CD4-positive, alpha-beta T cell treated with Interleukin-10 for 1 hour (primary cell): Measurements from ENCODE around the gene KCTD13.
"Not testable (repeated sequence)": the region's sequence is repeated elsewhere in the genome, so short reads cannot be mapped to it uniquely, and the experiment has no call there.

Experiments used
- DNase-seq: peaks from one replicate; pipeline ENCODE4 v3.0.0-alpha.2; 2020

Gene KCTD13

DNA sequence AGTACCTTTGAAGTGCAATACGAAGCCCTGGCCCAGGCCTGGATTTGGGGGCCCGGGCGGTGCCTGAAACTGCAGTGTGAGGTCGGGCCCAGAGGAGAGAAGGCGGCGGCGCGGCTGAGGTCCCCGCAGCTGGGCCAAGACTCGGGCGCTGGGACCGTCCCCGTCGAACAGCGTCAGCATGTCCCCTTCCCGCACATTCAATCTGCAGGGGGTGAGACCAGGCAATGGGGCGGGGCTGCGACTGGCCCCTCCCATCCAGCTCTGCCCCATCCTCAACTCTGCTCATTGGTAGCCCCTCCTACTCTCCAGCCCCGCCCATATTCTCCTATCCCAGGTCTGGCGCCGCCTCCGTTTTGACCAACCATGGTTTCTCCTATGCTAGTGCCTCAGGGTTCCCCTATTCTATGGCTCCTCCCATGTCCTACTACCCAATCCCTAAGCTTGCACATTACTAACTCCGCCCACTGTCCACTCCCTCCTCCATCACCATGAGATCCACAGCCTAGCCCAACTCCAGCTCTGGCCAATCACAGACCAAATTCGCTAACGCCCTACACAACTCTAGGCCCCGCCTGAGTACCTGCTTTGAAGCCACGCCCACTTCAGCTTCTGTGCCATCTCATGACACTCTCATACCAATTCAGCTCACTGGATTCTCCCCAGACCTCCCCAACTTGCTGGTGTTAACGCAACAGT is 48.6 kb downstream of the KCTD13 start:
- DNase-seq: peak; percentile 62

DNA sequence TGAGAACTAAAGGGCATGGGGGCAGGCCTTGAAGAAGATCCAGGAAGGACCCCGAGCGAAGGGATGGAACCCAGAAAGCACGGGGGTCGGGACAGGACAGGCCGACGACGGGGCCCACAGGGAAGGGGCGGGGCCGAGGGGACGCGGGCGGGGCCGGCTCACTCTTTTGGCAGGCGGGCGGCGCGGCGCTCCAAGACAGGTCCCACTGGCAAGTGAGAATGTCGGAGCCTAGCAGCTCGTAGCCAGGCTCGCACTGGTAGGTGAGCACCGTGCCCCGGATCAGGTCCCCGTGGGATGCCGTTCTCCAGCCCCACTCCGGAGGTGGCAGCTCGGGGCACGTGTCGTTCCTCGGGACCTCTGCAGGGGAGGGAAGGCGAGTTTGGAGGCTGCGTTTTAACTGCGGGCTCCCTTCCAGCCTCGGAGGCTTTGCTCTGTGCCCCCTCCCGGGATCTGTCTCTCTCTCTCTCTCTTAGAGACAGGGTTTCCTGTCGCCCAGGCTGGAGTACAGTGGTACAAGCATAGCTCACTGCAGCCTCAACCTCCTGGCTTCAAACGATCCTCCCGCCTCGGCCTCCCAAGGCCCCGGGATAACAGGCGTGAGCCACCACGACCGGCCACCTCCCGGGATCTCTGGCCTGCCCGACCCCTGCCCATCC is 49.3 kb downstream of the KCTD13 start:
- peak; percentile 29 for DNase-seq

DNA sequence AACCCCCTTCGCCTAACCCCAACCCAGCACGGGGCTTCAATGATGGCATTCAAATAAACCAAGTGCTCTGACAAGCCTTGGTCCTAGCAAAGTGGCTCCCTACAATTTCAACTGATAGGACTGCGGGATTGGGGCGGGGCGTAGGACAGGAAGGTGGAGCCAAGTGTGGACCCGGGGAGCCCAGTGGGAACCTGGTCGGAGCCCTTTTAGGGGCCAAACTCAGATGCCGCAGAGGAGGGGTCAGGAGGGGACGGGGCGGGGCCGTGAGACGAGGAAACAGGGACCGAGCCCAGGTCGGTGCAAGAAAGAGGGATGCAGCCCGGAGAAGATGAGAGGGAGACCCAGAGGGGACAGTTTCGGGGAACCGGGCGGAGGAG is 49.8 kb downstream of the KCTD13 start:
- DNase-seq: no peak

DNA sequence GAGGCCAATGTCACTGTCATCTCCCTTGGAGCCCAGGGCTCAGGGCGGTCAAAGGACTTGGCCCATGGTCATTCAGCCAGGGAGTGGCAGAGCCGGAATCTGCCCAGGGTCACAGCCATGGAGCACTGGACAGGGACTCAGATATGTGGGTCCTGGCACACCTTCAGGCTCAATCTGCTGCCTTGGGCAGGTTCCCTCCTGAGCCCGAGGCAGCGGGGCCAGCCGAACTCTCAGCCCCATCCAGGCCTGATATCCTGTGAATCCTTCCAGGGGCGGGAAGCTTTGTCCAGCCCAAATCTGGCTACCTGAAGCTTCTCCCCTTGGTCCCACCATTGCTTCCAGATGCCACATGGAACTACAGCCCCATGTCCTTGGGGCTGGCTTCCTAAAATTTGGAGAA is 50.8 kb downstream of the KCTD13 start:
- no peak for DNase-seq

DNA sequence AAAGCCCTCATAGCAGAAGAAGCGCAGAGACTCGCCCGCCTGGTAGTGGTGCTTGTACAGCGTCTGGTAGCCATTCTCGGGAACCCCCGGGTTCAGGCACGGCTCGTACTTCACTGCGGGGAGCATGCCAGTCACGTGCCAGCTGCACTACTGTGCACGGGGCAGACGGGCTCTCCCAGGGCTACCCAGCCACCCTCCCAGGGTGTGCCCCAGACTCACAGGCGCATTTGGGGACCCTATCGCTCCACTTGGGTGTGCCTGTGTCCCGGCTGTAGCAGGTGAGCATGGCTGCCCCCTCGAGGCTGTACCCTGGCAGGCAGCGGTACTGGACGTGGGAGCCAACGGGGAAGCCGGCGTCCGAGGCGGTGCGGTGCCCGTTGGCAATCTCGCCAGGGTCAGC is 52.7 kb downstream of the KCTD13 start:
- no peak for DNase-seq

DNA sequence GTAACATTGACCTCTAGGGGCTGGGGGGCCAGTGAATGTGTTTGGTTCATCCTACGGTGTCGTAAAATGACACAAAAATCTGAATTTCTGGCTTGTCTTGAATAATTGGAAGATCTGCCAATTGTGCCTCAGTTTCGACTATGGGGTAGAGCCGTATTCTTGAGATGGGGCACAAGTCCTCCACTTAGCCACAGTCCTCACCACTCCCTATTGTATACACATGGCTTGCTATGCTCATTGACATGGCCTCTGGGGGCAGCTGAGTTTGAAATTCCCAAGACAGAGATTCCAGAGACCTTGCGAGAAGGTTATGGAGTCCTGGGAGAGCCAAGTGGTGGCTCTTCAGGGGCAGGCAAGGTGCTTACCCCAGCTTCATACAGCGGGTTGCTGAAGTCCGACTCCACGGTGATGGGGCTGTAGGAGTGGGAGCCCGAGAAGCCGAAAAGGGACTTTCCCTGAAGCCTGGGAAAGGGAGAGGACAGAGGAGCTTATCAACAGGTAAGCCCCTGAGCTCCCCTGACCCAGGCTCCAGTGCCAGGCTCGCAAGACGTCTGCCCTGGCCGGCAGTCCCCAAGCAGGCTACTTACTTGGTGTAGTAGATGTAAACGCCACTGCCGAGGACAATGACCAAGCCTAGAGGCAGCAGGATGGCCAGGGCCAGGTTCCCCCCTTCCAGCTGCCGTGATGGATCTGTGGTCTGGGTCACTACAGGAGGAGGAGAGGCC is 54.0 kb downstream of the KCTD13 start:
- no peak for DNase-seq

DNA sequence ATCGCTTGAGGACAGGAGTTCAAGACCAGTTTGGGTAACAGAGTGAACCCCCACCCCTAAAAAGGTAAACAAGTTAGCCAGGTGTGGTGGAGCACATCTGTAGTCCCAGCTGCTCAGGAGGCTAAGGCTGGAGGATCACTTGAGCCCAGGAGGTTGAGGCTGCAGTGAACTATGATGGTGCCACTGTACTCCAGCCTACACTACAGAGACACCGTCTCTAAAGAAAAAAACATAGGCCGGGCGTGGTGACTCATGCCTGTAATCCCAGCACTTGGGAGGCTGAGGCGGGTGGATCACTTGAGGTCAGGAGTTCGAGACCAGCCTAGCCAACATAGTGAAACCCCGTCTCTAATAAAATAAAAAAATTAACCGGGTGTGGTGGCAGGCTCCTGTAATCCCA is 57.0 kb downstream of the KCTD13 start:
- not testable (repeated sequence) for DNase-seq

DNA sequence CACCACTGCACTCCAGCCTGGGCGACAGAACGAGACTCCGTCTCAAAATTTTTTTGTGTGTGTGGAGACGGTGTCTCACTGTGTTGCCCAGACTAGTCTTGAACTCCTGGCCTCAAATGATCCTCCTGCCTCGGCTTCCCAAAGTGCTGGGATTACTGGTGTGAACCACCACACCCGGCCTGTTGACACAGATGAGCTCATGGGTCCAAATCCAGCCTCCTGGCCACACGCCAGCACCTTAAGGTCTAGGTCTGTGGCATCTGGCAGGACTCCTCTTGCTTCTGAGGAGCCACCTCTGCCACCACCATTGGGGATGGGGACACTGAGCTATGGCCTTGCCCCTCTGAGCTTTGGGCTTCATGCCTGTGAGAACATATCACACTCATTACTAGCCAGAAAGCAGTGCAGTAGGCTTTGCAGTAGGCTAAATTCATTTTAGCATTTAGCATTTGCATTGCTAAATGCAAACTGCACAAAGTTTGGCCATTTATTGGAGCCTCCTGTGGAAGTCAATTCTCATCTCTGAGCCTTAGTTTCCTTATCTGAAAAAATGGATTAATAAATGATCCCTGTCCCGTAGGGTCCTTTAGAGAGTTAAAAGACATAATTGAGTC is 57.5 kb downstream of the KCTD13 start:
- DNase-seq: no peak

DNA sequence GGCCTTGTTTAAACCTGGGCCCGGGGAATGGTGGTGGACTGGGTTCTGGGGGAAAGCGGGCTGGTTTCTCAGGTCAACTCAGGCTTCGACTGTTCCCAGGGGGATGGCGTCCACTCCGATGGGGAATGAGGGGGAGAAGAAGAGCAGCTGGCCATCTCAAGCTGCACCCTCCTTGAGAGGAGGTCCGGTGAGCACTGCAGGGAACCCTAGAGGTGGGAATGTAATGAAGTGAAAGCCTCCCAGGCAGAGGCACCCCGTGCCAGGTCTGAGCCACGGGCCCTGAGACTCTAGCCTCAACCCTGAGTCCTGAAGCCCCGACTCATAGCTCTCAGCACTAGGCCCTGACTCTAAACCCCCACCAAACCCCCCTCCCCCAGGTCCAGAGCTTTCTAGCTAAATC is 61.8 kb downstream of the KCTD13 start:
- DNase-seq: no peak

DNA sequence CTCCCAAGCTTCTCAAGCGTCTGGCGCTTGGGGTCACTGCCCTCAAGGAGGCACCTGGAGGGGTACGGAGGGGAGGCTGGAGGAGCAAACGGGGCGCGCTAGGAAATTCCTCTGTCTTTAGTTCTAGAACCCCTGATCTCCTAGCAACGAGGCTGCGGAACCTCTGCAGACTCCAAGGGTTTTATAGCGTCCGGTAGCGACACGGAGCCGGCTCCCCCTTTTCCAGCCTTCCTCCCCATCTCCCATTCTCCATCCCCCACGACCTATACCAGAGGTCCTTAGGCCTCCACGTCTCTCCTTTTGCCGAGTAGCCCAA is 62.4 kb downstream of the KCTD13 start:
- DNase-seq: no peak

DNA sequence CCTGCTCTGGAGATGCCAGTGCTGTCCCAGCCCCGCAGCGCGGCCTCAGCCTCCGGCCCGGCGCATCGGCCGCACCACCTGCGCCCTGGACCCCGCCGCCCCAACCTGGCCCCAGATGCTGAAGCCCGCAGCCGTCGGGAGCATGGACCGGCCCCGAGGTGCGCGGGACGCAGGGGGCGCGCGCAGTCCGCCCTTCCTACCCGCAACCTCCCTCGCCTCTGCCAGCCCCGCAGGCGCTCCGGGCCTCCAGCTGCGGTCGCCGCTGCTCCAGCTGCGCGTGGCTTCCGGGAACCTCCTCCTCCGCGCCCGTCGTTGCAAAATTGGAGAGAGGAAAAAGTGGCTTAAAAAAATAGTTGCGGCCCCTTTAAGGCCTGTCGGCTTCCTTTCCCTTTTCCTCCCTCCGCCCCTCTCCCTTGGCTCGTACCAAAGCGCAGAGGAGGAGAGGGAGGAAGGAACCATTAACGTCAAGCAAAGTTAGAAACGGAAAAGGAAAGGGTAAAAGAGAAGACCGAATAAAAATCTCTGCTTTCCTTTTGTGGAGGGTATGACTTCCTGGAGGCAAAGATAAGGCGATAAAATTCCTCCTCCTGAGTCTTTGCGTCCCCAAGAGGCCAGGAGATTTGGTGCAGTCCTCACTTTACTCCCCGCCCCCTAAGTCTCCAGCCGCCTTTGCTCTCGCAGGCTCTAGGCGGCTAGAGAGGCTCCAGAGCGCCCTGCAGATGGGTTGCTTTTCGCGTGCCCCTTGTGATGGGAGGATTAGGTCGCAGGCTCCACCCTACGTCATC is 63.0 kb downstream of the KCTD13 start, which contains the start of gene CDIPT:
CDIPT (minus strand) TSS at position 343 of the 785 bp plus-strand sequence. CDS start 369 bp downstream, outside the sequence.
- DNase-seq: peak; percentile 96

DNA sequence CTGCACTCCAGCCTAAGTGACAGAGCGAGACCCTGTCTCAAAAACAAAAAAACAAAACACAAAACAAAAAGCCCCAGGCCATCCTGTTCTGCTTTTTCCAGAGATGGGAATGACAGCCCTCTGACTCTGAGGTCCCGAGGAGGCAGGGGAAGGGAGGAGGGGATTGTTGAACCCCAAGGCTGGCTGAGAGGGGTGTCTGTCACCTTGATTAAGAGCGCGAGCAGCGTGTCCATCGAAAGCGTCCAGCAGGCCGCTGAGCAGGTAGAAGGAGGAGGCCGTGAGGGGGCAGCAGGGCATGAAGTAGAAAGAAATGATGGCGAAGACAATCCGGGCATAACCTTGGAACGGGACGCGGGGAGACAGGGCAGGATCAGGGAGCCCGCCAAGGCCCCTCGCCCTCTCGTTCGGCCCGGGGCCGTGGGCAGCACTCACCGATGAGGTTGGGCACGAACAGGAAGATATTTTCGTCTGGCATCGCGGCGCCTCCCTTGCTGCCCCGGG is 63.6 kb downstream of the KCTD13 start:
- peak; percentile 13 for DNase-seq

DNA sequence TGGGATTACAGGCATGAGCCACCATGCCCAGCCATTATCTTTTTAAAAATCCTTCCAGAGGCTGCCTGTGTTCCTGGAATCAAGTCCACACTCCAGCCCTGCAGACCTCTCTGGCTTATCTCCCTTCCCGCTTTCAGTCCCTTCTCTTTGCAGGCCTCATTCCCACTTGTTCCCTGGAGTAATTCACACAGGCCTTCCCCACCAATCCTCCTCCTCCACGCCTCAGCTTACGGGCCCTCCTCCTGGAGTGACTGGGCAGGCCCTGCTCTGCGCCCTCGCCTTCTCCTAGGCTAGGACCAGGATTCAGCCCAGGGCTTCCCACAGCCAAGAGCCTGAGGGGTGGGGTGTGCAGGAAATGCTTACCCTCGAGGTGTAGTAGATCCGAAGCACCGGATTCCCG is 65.8 kb downstream of the KCTD13 start:
- no peak for DNase-seq

DNA sequence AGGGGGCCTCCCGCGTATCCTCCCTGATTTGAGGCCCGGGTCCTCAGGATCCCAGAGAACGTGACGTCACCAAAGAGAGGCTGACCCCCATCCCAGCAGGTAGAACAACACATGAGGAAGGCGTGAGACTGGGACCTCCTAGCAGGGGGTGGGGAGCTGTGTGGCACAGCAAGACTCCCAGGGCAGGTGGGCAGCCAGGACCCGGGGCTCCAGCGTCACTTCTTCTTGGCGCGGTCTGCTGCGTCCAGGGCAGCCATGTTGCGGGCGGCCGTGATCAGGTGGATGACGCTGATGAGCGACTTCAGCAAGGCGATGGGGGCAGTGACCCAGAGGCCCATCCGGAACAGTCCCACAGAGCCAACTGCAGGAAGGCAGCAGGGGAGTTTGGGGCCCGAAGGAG is 67.1 kb downstream of the KCTD13 start:
- DNase-seq: no peak

DNA sequence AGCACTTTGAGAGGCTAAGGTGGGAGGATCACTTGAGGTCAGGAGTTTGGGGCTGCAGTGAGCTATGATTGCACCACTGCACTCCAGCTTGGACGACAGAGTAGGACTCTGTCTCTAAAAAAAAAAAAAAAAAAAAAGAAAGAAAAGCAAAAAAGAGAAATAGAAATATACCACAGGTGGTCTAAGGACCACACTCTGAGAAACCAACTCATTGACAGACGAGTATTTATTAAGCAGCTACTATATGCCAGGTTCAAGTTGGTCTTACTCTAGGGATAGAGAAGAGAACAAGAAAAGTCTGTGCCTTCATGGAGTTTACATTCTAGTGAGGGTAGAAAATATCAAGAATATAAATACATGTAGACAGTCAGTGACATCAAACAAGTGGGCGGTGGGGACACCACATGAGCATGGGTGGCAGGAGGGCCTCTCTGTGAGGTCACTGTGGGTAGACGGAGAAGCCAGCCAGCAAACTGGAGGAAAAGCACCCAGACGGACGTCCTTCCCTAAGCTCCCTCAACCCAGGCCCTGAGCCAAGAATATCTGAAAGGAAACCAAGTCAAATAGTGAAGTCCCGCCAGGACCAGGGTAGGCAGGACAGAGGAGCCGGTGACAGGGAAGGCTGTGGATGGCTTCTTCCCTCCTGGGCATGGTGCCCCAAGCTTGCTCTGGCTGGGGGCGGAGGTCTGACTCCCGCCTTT is 67.7 kb downstream of the KCTD13 start:
- no peak for DNase-seq

DNA sequence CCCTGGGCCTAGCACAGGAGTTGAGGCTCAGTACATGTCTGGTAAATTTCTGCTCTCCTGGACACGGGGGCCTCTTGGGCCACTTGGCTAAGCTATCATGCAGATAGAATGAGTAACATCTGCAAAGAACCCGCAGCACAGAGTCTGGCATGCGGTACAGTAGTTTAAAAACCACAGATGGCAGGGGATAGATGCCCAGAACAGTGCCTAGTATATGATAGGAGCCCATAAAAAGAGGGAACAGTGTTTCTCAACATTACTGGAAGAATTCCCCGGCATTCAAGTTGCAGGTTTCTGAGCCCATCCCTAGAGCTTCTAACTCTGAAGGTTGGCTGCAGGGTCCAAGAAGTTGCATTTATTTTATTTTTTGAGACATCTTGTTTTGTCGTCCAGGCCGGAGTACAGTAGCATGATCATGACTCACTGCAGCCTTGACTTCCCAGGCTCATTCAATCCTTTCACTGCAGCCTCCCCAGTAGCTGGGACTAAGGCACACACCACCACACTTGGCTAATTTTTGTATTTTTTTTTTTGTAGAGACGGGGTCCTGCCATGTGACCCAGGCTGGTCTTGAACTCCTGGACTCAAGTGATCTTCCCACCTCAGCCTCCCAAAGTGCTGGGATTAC is 68.8 kb downstream of the KCTD13 start:
- no peak for DNase-seq
